HEK293T (cell line): Measurements from ENCODE around the gene KASH5.

ENCODE experiments used
- CTCF ChIA-PET: fragments of 350-600 bp; formaldehyde crosslinking; extraction: SDS; loops from one replicate; lab custom pipeline; 2021; ENCODE audit warnings: antibody characterized with exemption, inconsistent platforms; lab: Yijun Ruan, JAX
- POLR2A ChIA-PET: fragments of 350-600 bp; formaldehyde crosslinking; extraction: SDS; loops from one replicate; lab custom pipeline; 2020; ENCODE audit warnings: antibody characterized with exemption, inconsistent platforms; lab: Yijun Ruan, JAX
- DNase-seq: peaks from one replicate; pipeline ENCODE4 v3.0.0; 2012; ENCODE audit warnings: mixed read lengths; ENCODE audit errors: extremely low spot score
- ARNT ChIP-seq: fragments of 450-650 bp; IDR thresholded peaks from 2 replicates; pipeline ENCODE4 v1.6.1; 2017; ENCODE audit warnings: mild to moderate bottlenecking
- BHLHE40 ChIP-seq: fragments of 450-650 bp; IDR thresholded peaks from 2 replicates; pipeline ENCODE4 v1.6.1; 2016; ENCODE audit warnings: mild to moderate bottlenecking, moderate library complexity, borderline replicate concordance
- CTBP1 ChIP-seq: fragments of 450-650 bp; IDR thresholded peaks from 2 replicates; pipeline ENCODE4 v1.6.1; 2016; ENCODE audit warnings: borderline replicate concordance
- ELF4 ChIP-seq: fragments of 450-650 bp; IDR thresholded peaks from 2 replicates; pipeline ENCODE4 v1.6.1; 2017; ENCODE audit warnings: antibody characterized with exemption
- FOXA1 ChIP-seq: fragments of 450-650 bp; IDR thresholded peaks from 2 replicates; pipeline ENCODE4 v1.6.1; 2016; ENCODE audit warnings: mild to moderate bottlenecking
- FOXK2 ChIP-seq: fragments of 450-650 bp; IDR thresholded peaks from 2 replicates; pipeline ENCODE4 v1.6.1; 2016; ENCODE audit warnings: mild to moderate bottlenecking
- FOXM1 ChIP-seq: fragments of 450-650 bp; IDR thresholded peaks from 2 replicates; pipeline ENCODE4 v1.6.1; 2017; ENCODE audit warnings: mild to moderate bottlenecking, borderline replicate concordance
- HDGF ChIP-seq: fragments of 450-650 bp; IDR thresholded peaks from 2 replicates; pipeline ENCODE4 v1.6.1; 2017; ENCODE audit warnings: antibody characterized with exemption, borderline replicate concordance
- L3MBTL2 ChIP-seq: fragments of 450-650 bp; conservative IDR thresholded peaks from 2 replicates; pipeline ENCODE4 v1.6.1; 2016; ENCODE audit warnings: mild to moderate bottlenecking
- LEF1 ChIP-seq: fragments of 450-650 bp; IDR thresholded peaks from 2 replicates; pipeline ENCODE4 v1.6.1; 2017; ENCODE audit warnings: mild to moderate bottlenecking, borderline replicate concordance
- NFRKB ChIP-seq: fragments of 450-650 bp; IDR thresholded peaks from 2 replicates; pipeline ENCODE4 v1.6.1; 2016; ENCODE audit warnings: mild to moderate bottlenecking, moderate library complexity
- SP1 ChIP-seq: fragments of 450-650 bp; IDR thresholded peaks from 2 replicates; pipeline ENCODE4 v1.6.1; 2017
- SUZ12 ChIP-seq: fragments of 450-650 bp; IDR thresholded peaks from 2 replicates; pipeline ENCODE4 v1.6.1; 2016; ENCODE audit warnings: mild to moderate bottlenecking
- TARDBP ChIP-seq: fragments of 450-650 bp; IDR thresholded peaks from 2 replicates; pipeline ENCODE4 v1.6.1; 2016
- ZNF384 ChIP-seq: fragments of 450-650 bp; IDR thresholded peaks from 2 replicates; pipeline ENCODE4 v1.6.1; 2016
- TF ChIP-seq, protein P1 (sequence below): fragments of 450-650 bp; IDR thresholded peaks from 2 replicates; pipeline ENCODE4 v1.6.1; 2016

KASH5 gene

DNA sequence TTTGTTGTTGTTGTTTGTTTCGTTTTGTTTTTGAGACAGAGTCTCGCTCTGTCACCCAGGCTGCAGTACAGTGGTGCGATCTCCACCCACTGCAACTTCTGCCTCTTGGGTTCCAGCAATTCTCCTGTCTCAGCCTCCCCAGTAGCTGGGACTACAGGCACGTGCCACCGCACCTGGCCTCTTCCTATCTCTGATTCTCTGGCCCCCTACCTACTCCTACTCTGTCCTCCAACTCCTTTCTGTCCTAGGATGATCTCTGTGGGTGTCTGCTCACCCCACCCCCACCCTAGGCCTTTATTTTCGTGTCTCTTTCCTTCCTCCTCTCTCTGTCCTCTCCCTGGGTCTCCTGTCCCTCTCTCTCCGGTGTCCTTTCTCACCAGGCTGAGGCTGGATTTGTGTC, 62.4 kb downstream of the KASH5 start:
- CTCF ChIA-PET, result no interaction called here
- DNase-seq, result no peak
- TF ChIP-seq NFRKB, result no peak
- TF ChIP-seq BHLHE40, result no peak
- no peak for TF ChIP-seq L3MBTL2
- TF ChIP-seq ELF4, result no peak
- TF ChIP-seq HDGF, result no peak
- TF ChIP-seq FOXM1, result no peak
- TF ChIP-seq, protein P1, sequence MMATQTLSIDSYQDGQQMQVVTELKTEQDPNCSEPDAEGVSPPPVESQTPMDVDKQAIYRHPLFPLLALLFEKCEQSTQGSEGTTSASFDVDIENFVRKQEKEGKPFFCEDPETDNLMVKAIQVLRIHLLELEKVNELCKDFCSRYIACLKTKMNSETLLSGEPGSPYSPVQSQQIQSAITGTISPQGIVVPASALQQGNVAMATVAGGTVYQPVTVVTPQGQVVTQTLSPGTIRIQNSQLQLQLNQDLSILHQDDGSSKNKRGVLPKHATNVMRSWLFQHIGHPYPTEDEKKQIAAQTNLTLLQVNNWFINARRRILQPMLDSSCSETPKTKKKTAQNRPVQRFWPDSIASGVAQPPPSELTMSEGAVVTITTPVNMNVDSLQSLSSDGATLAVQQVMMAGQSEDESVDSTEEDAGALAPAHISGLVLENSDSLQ, result no peak
- TF ChIP-seq SUZ12, result no peak
- TF ChIP-seq CTBP1, result no peak
- no peak for TF ChIP-seq FOXA1
- no peak for TF ChIP-seq TARDBP
- no peak for TF ChIP-seq ARNT
- TF ChIP-seq SP1, result no peak
- POLR2A ChIA-PET, result interaction anchor here (2.1 to 4.7 kb wide), 2 partner anchors 8 to 44 kb away, joined by 20 to 41 read pairs; partner anchors contain the start of genes RPS11 and SLC17A7

DNA sequence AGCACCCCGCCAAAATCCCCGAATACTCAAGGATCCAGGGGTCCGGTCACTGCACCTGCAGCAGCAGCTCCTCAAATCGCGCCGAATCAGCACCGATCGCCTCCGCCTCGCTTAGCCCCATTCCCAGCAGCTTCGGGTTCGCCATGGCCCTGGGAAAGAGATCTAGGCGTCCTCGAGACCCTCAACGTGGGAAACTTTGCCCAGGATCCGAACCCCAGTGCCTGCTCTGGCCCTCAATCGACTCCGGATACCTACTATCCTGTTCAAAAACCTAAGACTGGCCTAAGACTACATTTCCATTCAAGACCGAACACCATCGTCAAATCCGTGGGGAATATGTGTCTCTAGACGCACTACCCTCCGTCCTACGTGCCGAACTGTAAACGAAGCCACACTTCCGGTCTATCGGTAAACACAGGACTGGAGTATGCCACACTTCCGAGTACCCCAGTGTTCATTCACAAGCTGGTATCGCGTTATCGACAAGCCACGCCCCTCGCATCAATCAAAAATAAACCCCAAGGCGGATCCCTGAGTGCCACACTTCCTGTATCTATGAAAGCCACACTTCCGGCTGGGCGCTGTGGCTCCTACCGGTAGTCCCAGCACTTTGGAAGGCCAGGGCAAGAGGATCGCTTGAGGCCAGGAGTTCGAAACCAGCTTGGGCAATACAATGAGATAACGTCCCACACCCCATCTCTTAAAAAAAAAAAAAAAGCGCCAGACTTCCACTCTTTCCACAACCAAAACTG, 63.6 kb downstream of the KASH5 start, which contains the start of gene PIH1D1:
TSS of gene PIH1D1 (minus strand) at position 385 of the 752 bp plus-strand sequence. CDS start at position 145, 240 bp downstream.
- ChIA-PET POLR2A (interaction anchor here (0.5 to 4.7 kb wide), 22 partner anchors 8 to 224 kb away, joined by 3 to 41 read pairs (median 4); partner anchors contain the start of genes FLT3LG, GFY, RPS11 and SLC17A7), CTCF (interaction anchor here (0.6 to 2.3 kb wide), 5 partner anchors 9 to 179 kb away, joined by 3 to 6 read pairs (median 4); no protein-coding TSS in a partner anchor)
- no peak; the same call in 1 of the 2 replicates for TF ChIP-seq FOXK2
- TF ChIP-seq ELF4, result peak; percentile 86
- TF ChIP-seq SUZ12, result no peak
- no peak for TF ChIP-seq SP1
- TF ChIP-seq, protein P1, result peak; percentile 98
- no peak for TF ChIP-seq TARDBP
- no peak for TF ChIP-seq FOXA1
- no peak for TF ChIP-seq NFRKB
- TF ChIP-seq L3MBTL2, result peak; percentile 82
- peak; percentile 89 for DNase-seq

DNA sequence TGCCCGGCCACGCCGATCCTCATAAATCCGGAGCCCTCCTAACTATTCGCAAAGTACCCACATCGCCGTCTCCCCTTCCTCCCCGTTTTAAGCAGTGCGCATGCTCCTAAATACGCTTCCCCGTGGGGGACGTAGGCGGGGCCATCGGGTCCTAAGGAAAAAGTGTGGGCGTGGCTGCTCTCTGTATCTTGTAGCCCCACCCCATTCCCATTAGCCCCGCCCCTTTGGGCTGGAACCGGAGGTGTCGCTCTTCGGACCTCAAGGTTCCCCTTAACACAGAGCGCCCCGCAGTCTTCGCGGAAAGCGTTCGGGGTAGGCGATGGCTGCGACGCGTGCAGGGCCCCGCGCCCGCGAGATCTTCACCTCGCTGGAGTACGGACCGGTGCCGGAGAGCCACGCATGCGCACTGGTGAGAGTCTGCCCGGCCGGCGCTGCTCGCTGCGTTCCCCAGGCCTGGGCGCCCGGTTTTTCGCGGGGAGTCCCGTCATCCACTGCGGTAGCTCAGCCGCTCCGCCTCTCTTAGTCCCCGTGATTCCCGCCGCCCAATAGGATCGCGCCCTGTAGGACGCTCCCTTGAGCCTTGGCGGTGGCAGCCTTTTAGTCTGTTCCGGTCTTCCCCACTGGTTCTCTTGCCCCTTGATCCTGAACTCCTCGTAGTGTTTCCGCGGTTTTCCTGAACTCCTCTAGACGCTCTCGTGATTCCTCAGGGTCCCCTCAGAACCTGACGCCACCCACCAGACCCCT, 65.1 kb downstream of the KASH5 start, which contains the start of gene ALDH16A1:
TSS of gene ALDH16A1 (plus strand) at position 213 of the 744 bp plus-strand sequence. CDS start at position 320, 107 bp downstream.
- ChIA-PET POLR2A (interaction anchor here (0.6 to 4.7 kb wide), 30 partner anchors 8 to 397 kb away, joined by 3 to 41 read pairs (median 5); partner anchors contain the start of genes FLT3LG, GFY, RPS11 and SLC17A7), CTCF (interaction anchor here (1.1 to 2.3 kb wide), 4 partner anchors 8 to 23 kb away, joined by 3 to 6 read pairs (median 5); partner anchors contain the start of gene FLT3LG)
- TF ChIP-seq FOXM1 (no peak), L3MBTL2 (peak; percentile 87), SUZ12 (no peak), CTBP1 (no peak), ELF4 (no peak; the same call in 1 of the 2 replicates), HDGF (no peak)
- TF ChIP-seq, protein P1, result no peak
- DNase-seq, result peak; percentile 96

DNA sequence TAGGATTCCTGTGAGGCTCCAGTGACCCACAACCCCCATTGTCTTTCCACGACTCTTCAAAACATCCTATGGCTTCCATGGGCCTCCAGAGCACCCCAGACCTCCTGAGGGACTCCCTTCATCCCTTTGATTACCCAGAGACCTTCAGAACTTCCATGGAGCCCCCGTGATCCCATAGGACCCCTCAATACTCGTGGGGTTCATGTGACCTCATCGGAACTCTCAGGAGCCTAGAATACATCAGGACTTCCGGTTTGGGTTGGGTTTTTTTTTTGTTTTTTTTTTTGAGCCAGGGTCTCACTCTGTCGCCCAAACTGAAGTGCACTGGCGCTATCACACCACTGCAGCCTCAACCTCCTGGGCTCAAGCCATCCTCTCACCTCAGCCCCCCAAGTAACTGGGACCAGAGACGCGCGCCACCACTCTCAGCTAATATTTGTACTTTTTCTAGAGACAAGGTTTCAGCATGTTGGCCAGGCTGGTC, 65.8 kb downstream of the KASH5 start:
- ChIA-PET CTCF (interaction anchor here (1.2 to 2.3 kb wide), 3 partner anchors 9 to 22 kb away, joined by 3 to 6 read pairs (median 6); no protein-coding TSS in a partner anchor), POLR2A (interaction anchor here (0.7 to 4.7 kb wide), 27 partner anchors 8 to 727 kb away, joined by 3 to 41 read pairs (median 5); partner anchors contain the start of genes FLT3LG, GFY, RPS11 and SLC17A7)
- DNase-seq, result no peak
- TF ChIP-seq CTBP1 (no peak), L3MBTL2 (no peak), NFRKB (no peak), FOXA1 (no peak), FOXM1 (no peak), ARNT (no peak), BHLHE40 (no peak), HDGF (no peak), SP1 (no peak), SUZ12 (no peak), ZNF384 (no peak), LEF1 (no peak), TARDBP (no peak), ELF4 (no peak; the same call in 1 of the 2 replicates), FOXK2 (no peak)
- TF ChIP-seq, protein P1, result no peak
